Endothelial cell of umbilical vein (primary cell): ENCODE measurements around the gene APC2. TPM values are rescaled to one million over a fixed set of nuclear protein-coding genes. Genes with fewer than 3 reads are reported as not detected.

Experiments
- BruUV-seq: library from RNA; stranded (reverse); fragments of 400-500 nt; replicated peaks from 2 replicates; lab custom pipeline; 2021; lab: Mats Ljungman, UMichigan
- CTCF ChIA-PET: fragments of 300-600, 350-600 bp; sonication (Branson Sonifier 250); formaldehyde crosslinking; loops from one replicate; lab custom pipeline; 2021; ENCODE audit warnings: antibody characterized with exemption, inconsistent platforms; lab: Charles Lee
- POLR2A ChIA-PET: fragments of 300-600, 350-600 bp; sonication (Branson Sonifier 250); formaldehyde crosslinking; loops from one replicate; lab custom pipeline; 2021; ENCODE audit warnings: antibody characterized with exemption, inconsistent platforms; lab: Charles Lee
- DNase-seq: peaks from one replicate; pipeline ENCODE4 v3.0.0-alpha.2; 2011; ENCODE audit warnings: low read depth, low spot score
- FAIRE-seq: peaks from 2 replicates; lab custom pipeline; 2011; peaks lifted over from hg19 to GRCh38; lab: Jason Lieb, UNC
- H2AFZ ChIP-seq: 2 replicates; pipeline ENCODE4 v1.6.0; 2012; ENCODE audit warnings: low read depth, low read length, control low read depth, inconsistent platforms
- H3K27ac ChIP-seq: 2 replicates; pipeline ENCODE4 v1.5.1; 2011; ENCODE audit warnings: low read depth, mild to moderate bottlenecking, control low read depth, low read length, moderate library complexity; ENCODE audit not compliant: insufficient read depth
- H3K27me3 ChIP-seq, 2 experiments: 2 replicates each; pipeline versions ENCODE4 v1.6.0 to v1.6.1; 2011; ENCODE audit warnings: low read length in 2 of 2, mixed read lengths in 1 of 2; ENCODE audit not compliant: control insufficient read depth in 2 of 2, insufficient read depth in 2 of 2
- H3K36me3 ChIP-seq, 2 experiments: 2 replicates in 1 of 2; 3 replicates in 1 of 2; pipeline ENCODE4 v1.5.1; 2011; ENCODE audit warnings: low read length in 2 of 2, mild to moderate bottlenecking in 1 of 2, moderate library complexity in 1 of 2; ENCODE audit not compliant: control insufficient read depth in 2 of 2, insufficient read depth in 2 of 2; ENCODE audit errors: extremely low read depth in 1 of 2
- H3K4me1 ChIP-seq: 3 replicates; pipeline ENCODE4 v1.5.1; 2011; ENCODE audit warnings: mild to moderate bottlenecking, low read length; ENCODE audit not compliant: control insufficient read depth, insufficient read depth; ENCODE audit errors: extremely low read depth
- H3K4me2 ChIP-seq: 2 replicates; pipeline ENCODE4 v1.6.1; 2011; ENCODE audit warnings: low read length, control low read depth, mixed read lengths; ENCODE audit not compliant: insufficient read depth
- H3K4me3 ChIP-seq, 3 experiments: fragments of 200-600 bp in 1 of 3; sonication (generic), shearing (Covaris generic) in 1 of 3; replicated peaks in 1 of 3; 2 replicates each; pipeline ENCODE4 v1.5.1; 2011 to 2016; ENCODE audit warnings: control low read depth in 3 of 3, low read length in 3 of 3, mild to moderate bottlenecking in 2 of 3, inconsistent platforms in 1 of 3, low read depth in 1 of 3, moderate library complexity in 1 of 3; ENCODE audit not compliant: insufficient read depth in 1 of 3
- H3K79me2 ChIP-seq: 2 replicates; pipeline ENCODE4 v1.6.0; 2012; ENCODE audit warnings: low read length, inconsistent platforms; ENCODE audit not compliant: control insufficient read depth, insufficient read depth
- H3K9ac ChIP-seq: replicated peaks from 2 replicates; pipeline ENCODE3; 2011; ENCODE audit warnings: low read length, control low read depth; ENCODE audit not compliant: insufficient read depth; ENCODE audit errors: extremely low read depth
- H3K9me1 ChIP-seq: replicated peaks from 3 replicates; pipeline ENCODE4 v1.6.0; 2011; ENCODE audit warnings: mild to moderate bottlenecking, low read length; ENCODE audit not compliant: control insufficient read depth, insufficient read depth; ENCODE audit errors: extremely low read depth
- H3K9me3 ChIP-seq: replicated peaks from 2 replicates; pipeline ENCODE4 v1.5.1; 2012; ENCODE audit warnings: low read length, inconsistent platforms; ENCODE audit not compliant: control insufficient read depth, insufficient read depth
- H4K20me1 ChIP-seq: replicated peaks from 2 replicates; pipeline ENCODE3; 2011; ENCODE audit warnings: mild to moderate bottlenecking, low read length; ENCODE audit not compliant: control insufficient read depth, insufficient read depth; ENCODE audit errors: extremely low read depth
- CTCF ChIP-seq, 2 donors: IDR thresholded peaks; 1 replicate in 1 of 2; 2 replicates in 1 of 2; pipeline ENCODE4 v1.5.1; 2011; ENCODE audit warnings: low read length in 2 of 2, mild to moderate bottlenecking in 2 of 2, moderate library complexity in 2 of 2, control low read depth in 1 of 2, inconsistent platforms in 1 of 2, low read depth in 1 of 2; ENCODE audit not compliant: insufficient read depth in 1 of 2; ENCODE audit errors: extremely low read depth in 1 of 2
- EZH2 ChIP-seq: IDR thresholded peaks from 2 replicates; pipeline ENCODE4 v1.6.1; 2012; ENCODE audit warnings: borderline replicate concordance, low read depth, mild to moderate bottlenecking, moderate library complexity, low read length, inconsistent platforms; ENCODE audit not compliant: severe bottlenecking
- MYC ChIP-seq: IDR thresholded peaks from one replicate; pipeline ENCODE4 v1.6.1; 2011; ENCODE audit warnings: mild to moderate bottlenecking, low read depth, low read length
- POLR2AphosphoS5 ChIP-seq: IDR thresholded peaks from 2 replicates; pipeline ENCODE4 v1.6.1; 2012; ENCODE audit warnings: low read depth, mild to moderate bottlenecking, control low read depth, low read length, moderate library complexity; ENCODE audit not compliant: insufficient read depth
- dilution Hi-C: fragments of 300-500 bp; cut with MboI; formaldehyde crosslinking; loops from one replicate; pipeline ENCODE4 v1.15.0; 2019; ENCODE audit warnings: low sequenced_read_pairs; ENCODE audit not compliant: extremely low pct_ligation_motif_present
- intact Hi-C: fragments of 100-400 bp; cut with micrococcal nuclease; formaldehyde crosslinking; loops from one replicate; pipeline ENCODE4 v1.10.0; 2022
- polyA plus RNA-seq, 4 experiments: library from polyadenylated mRNA; depleted of rRNA in 3 of 4; stranded (reverse) in 3 of 4; unstranded in 1 of 4; fragments of >200 nt; gene quantifications; 2 replicates each; pipeline versions ENCODE4 v1.2.1 to v1.2.3, GENCODE V29; 2011 to 2012; ENCODE audit warnings: missing spikeins in 1 of 4
- total RNA-seq: library from RNA; stranded (reverse); gene quantifications from 2 replicates; pipeline ENCODE4 v1.2.3, GENCODE V29; 2021

The APC2 gene
- total and polyA plus RNA-seq, 2 donors (not counting 3 experiments of a cell fraction or from before 2014, with no cell fraction given), result 0.01 to 0.04 TPM

- peaks cover 14 to 33% of the 10 kb centered on the region in 2 experiments for H3K27me3 ChIP-seq
- no peak for TF ChIP-seq MYC
- TF ChIP-seq EZH2, result no peak
- TF ChIP-seq POLR2AphosphoS5, result peak; percentile 65
- peak; percentile 81 to 96 for TF ChIP-seq CTCF (IDR thresholded peaks at IDR 0.05; ENCODE audit: extremely low read depth in 1 of 2, insufficient read depth in 1 of 2, low read depth in 1 of 2, low read length in 2 of 2)
- intact Hi-C loops, result no loop called here
- no TSS peak for BruUV-seq
- no peak overlapping the region for H3K9ac ChIP-seq
- H3K4me2 ChIP-seq, result peak overlapping the region; percentile 33
- ChIA-PET POLR2A (no interaction called here), CTCF (interaction anchor here (0.8 to 3.3 kb wide), 10 partner anchors 9 to 166 kb away, joined by 3 to 28 read pairs (median 6); partner anchors contain the start of gene PLK5)
- H3K9me3 ChIP-seq, result no peaks in the 10 kb centered on the region
- FAIRE-seq (peak; percentile 75), DNase-seq (peak; percentile 52)
- H3K27ac ChIP-seq, result no peak overlapping the region
- peaks cover 13% of the 10 kb centered on the region for H3K79me2 ChIP-seq
- no peak overlapping the region for H2AFZ ChIP-seq
- H3K36me3 ChIP-seq, result peaks cover 7 to 17% of the 10 kb centered on the region in 2 experiments
- no peaks in the 10 kb centered on the region for H4K20me1 ChIP-seq
- H3K4me3 ChIP-seq, result peak overlapping the region in 1 of 3 experiments; percentile 14
- no peaks in the 10 kb centered on the region for H3K4me1 ChIP-seq
- dilution Hi-C loops, result no loop called here
- H3K9me1 ChIP-seq, result no peaks in the 10 kb centered on the region
Measured at GRCh38 chr19:1445185-1445931, 4.6 kb upstream of the APC2 start.
